Measurements from ENCODE around the gene ROBO1.
"Not testable (repeated sequence)": the region's sequence is repeated elsewhere in the genome, so short reads cannot be mapped to it uniquely, and the experiment has no call there.

The ROBO1 gene

GRCh38 chr3:78894787-78895186 is 873.0 kb downstream of the ROBO1 start:
- no peak for DNase-seq

- DNase-seq, result no peak
Observed at GRCh38 chr3:78893161-78893560, 874.6 kb downstream of the ROBO1 start.

GRCh38 chr3:78889348-78889747 is 878.5 kb downstream of the ROBO1 start:
- DNase-seq, result no peak

GRCh38 chr3:78888635-78889034 is 879.2 kb downstream of the ROBO1 start:
- DNase-seq, result no peak

GRCh38 chr3:78887547-78888011 is 880.2 kb downstream of the ROBO1 start:
- DNase-seq, result no peak

- DNase-seq, result no peak
Observed at GRCh38 chr3:78887029-78887428, 880.8 kb downstream of the ROBO1 start.

- not testable (repeated sequence) for DNase-seq
Observed at GRCh38 chr3:78884567-78884966, 883.2 kb downstream of the ROBO1 start.

GRCh38 chr3:78882251-78882650 is 885.5 kb downstream of the ROBO1 start:
- no peak for DNase-seq

GRCh38 chr3:78881501-78881900 is 886.3 kb downstream of the ROBO1 start:
- no peak for DNase-seq

GRCh38 chr3:78880603-78881461 is 887.0 kb downstream of the ROBO1 start:
- no peak for DNase-seq

GRCh38 chr3:78879295-78879860 is 888.4 kb downstream of the ROBO1 start:
- no peak for DNase-seq

GRCh38 chr3:78878789-78879188 is 889.0 kb downstream of the ROBO1 start:
- no peak for DNase-seq

GRCh38 chr3:78878011-78878410 is 889.8 kb downstream of the ROBO1 start:
- no peak for DNase-seq

GRCh38 chr3:78875851-78876250 is 891.9 kb downstream of the ROBO1 start:
- no peak for DNase-seq

- no peak for DNase-seq
Observed at GRCh38 chr3:78875436-78875835, 892.4 kb downstream of the ROBO1 start.

- no peak for DNase-seq
Observed at GRCh38 chr3:78873641-78874040, 894.2 kb downstream of the ROBO1 start.

- no peak for DNase-seq
Observed at GRCh38 chr3:78872195-78872594, 895.6 kb downstream of the ROBO1 start.

- no peak for DNase-seq
Observed at GRCh38 chr3:78871048-78871447, 896.8 kb downstream of the ROBO1 start.

GRCh38 chr3:78870484-78870883 is 897.3 kb downstream of the ROBO1 start:
- no peak for DNase-seq

- DNase-seq, result no peak
Observed at GRCh38 chr3:78868570-78868969, 899.2 kb downstream of the ROBO1 start.

- no peak for DNase-seq
Observed at GRCh38 chr3:78867409-78868372, 900.1 kb downstream of the ROBO1 start.

GRCh38 chr3:78863306-78864203 is 904.2 kb downstream of the ROBO1 start:
- no peak for DNase-seq
